IPS-18a (cell line): ENCODE data around the gene CCDC6.

Source experiments
- H3K27ac ChIP-seq: one replicate; pipeline ENCODE4 v1.5.1; 2013; ENCODE audit warnings: low read length
- H3K27me3 ChIP-seq: one replicate; pipeline ENCODE4 v1.6.1; 2013; ENCODE audit warnings: mild to moderate bottlenecking, low read length; ENCODE audit not compliant: control insufficient read depth, insufficient read depth
- H3K36me3 ChIP-seq: one replicate; pipeline ENCODE4 v1.6.1; 2013; ENCODE audit warnings: low read depth, low read length; ENCODE audit not compliant: control insufficient read depth
- H3K4me1 ChIP-seq: one replicate; pipeline ENCODE4 v1.6.1; 2013; ENCODE audit warnings: low read depth, low read length; ENCODE audit not compliant: control insufficient read depth
- H3K4me3 ChIP-seq: one replicate; pipeline ENCODE4 v1.5.1; 2013; ENCODE audit warnings: low read length
- H3K9ac ChIP-seq: one replicate; pipeline ENCODE4 v1.6.1; 2013; ENCODE audit warnings: mild to moderate bottlenecking, low read length, moderate library complexity
- H3K9me3 ChIP-seq: one replicate; pipeline ENCODE4 v1.6.1; 2013; ENCODE audit warnings: low read depth, low read length; ENCODE audit not compliant: control insufficient read depth

Gene CCDC6

DNA sequence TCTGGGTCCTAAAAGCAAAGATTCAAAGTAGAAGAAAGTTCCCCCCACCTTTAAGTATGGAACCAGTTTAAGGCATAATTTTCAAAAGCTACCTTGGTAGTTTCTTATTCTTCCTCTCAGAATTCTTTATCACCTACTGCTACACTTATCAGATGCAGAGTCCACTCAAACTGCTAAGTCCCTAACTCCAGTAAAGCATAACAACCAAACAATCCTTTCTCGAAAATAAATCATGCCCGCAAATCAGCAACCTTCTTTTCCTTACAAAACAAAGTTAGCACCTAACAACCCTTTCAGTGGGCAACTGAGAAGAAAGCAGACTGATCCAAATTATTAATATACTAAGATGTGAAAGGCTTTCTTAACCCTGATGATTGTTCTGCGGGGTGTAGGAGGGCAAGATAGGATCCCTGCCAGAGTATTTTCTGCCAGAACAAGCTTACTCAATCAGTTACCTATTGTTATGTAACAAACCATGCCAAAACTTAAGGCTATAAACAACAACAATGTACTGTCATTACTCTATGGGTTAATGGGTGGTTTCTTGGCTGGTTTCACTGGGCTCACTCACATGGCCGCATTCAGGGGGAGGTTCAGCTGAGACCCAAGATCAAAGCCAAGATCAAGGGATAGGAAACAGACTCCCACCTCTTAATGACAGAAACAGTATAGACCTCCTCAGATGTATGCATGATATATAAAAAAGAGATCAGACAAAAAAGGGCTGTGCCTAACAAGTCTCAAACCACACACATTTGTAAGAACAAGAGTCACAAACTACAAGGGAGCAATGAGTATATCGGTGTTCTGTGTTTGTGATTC lies 42.0 kb downstream of the CCDC6 start:
- no peak overlapping the region for H3K27ac ChIP-seq
- H3K4me1 ChIP-seq, result peaks cover 16% of the 10 kb centered on the region
- H3K9me3 ChIP-seq, result no peaks in the 10 kb centered on the region
- no peaks in the 10 kb centered on the region for H3K36me3 ChIP-seq
- H3K27me3 ChIP-seq, result no peaks in the 10 kb centered on the region
- no peak overlapping the region for H3K9ac ChIP-seq
- H3K4me3 ChIP-seq, result no peak overlapping the region

- H3K27ac ChIP-seq, result no peak overlapping the region
- peaks cover 34% of the 10 kb centered on the region for H3K4me1 ChIP-seq
- H3K27me3 ChIP-seq, result no peaks in the 10 kb centered on the region
- H3K9me3 ChIP-seq, result no peaks in the 10 kb centered on the region
- no peak overlapping the region for H3K4me3 ChIP-seq
- no peak overlapping the region for H3K9ac ChIP-seq
- no peaks in the 10 kb centered on the region for H3K36me3 ChIP-seq
Observed at GRCh38 chr10:59859570-59859969, 46.8 kb downstream of the CCDC6 start.

DNA sequence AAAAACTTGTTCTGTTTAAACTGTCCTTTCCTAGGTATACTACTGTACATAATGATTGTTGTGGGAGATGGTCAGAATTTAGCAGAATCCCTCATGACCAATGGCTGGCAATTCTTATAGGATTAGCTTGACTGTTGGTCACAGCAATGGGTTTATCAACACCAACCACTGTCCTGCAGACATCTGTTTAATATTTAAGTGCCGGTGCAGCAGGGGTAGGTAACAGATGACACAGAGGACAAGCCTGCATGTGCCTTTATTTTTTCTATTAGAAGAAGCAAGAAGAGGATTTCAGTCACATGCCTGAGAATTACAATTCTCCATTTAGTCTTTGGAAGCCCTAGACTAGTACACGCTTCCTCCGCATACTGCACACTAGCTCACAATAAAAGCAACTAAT lies 48.4 kb downstream of the CCDC6 start:
- Histone ChIP-seq H3K4me1 (peaks cover 31% of the 10 kb centered on the region), H3K4me3 (no peak overlapping the region), H3K36me3 (no peaks in the 10 kb centered on the region), H3K9me3 (no peaks in the 10 kb centered on the region), H3K9ac (no peak overlapping the region), H3K27ac (no peak overlapping the region), H3K27me3 (no peaks in the 10 kb centered on the region)

GRCh38 chr10:59857049-59857448 lies 49.3 kb downstream of the CCDC6 start:
- H3K4me3 ChIP-seq, result no peak overlapping the region
- no peak overlapping the region for H3K27ac ChIP-seq
- H3K36me3 ChIP-seq, result no peaks in the 10 kb centered on the region
- H3K9ac ChIP-seq, result no peak overlapping the region
- no peaks in the 10 kb centered on the region for H3K9me3 ChIP-seq
- peaks cover 31% of the 10 kb centered on the region for H3K4me1 ChIP-seq
- no peaks in the 10 kb centered on the region for H3K27me3 ChIP-seq

DNA sequence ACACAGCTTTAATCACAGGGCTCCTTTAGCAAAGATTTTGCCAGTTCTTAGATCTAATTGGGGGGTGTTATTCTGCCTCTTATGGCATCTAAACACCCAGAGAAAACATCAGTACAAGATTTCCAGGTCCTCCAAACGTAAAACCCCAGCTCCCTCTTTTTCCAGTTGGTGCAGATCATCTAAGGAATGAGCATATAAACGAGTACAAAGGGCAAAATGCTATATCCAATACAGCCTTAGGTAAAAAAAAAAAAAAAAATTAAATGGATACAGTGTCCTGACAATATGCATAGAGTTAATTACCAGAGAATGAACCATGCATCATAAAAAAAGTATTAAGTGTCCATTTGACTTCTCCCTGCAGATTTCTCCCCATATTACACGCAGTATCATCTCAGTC lies 50.3 kb downstream of the CCDC6 start:
- Histone ChIP-seq H3K27ac (no peak overlapping the region), H3K9me3 (no peaks in the 10 kb centered on the region), H3K4me3 (no peak overlapping the region), H3K36me3 (no peaks in the 10 kb centered on the region), H3K27me3 (no peaks in the 10 kb centered on the region), H3K4me1 (peaks cover 31% of the 10 kb centered on the region), H3K9ac (no peak overlapping the region)

DNA sequence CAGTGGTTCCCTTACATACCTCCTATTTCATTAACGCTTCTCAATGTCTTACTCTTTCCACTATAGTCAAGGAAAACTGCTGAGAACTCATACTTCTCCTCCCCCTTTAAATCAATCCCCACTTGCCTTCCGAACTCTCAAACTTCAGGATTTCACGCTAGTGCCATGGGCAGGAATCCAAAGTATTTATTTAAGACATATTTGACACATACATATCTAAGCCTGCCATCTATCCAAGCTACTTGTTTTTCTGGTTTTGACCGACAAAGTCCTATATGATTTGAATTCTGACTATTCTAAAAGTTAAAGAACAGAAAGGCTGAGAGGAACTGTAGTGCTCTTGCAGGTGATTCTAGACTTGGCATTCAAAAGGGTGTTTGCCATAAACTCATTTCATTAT lies 51.8 kb downstream of the CCDC6 start:
- no peaks in the 10 kb centered on the region for H3K27me3 ChIP-seq
- no peaks in the 10 kb centered on the region for H3K9me3 ChIP-seq
- peaks cover 3% of the 10 kb centered on the region for H3K36me3 ChIP-seq
- H3K27ac ChIP-seq, result no peak overlapping the region
- H3K4me1 ChIP-seq, result peaks cover 31% of the 10 kb centered on the region
- H3K4me3 ChIP-seq, result no peak overlapping the region
- H3K9ac ChIP-seq, result no peak overlapping the region

- Histone ChIP-seq H3K36me3 (peaks cover 10% of the 10 kb centered on the region), H3K27me3 (no peaks in the 10 kb centered on the region), H3K9me3 (no peaks in the 10 kb centered on the region), H3K27ac (no peak overlapping the region), H3K9ac (no peak overlapping the region), H3K4me3 (no peak overlapping the region), H3K4me1 (peaks cover 33% of the 10 kb centered on the region)
Observed at GRCh38 chr10:59852670-59853069, 53.7 kb downstream of the CCDC6 start.

DNA sequence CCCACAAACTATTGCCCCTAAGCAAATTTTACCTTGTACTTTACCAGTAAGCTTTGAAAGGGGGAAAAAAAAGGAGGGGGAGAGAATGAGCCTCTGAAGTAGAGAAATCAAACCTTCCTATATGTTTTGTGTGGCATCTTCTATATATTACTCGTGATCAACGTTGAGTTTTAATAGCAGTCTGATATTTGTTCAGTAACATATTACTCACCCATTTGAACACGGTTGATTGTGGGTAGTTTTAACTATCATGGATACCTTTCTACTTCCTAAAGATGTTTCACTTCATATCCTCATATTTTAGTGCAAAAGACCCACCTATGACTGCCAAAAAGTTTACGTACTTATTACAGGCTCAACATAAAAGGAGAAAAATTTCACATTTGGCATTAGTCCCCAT lies 54.5 kb downstream of the CCDC6 start:
- Histone ChIP-seq H3K27ac (no peak overlapping the region), H3K27me3 (no peaks in the 10 kb centered on the region)

DNA sequence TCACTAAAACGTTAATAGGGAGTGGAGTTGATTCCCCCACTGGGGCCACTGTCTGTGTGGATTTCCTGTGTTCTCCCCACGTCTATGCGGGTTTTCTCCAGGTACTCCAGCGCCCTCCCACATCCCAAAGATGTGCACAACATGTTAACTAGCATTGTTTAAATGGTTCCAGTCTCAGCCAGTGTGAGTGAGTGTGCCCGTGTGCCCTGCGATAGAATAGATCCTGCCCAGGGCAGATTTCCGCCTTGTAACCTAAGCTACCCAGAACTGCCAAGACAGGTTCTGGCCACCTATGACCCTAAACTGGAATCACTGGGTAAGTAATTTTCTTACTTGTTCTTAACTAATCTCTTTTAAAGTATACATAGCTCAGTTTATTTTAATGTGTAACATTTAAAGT lies 58.5 kb downstream of the CCDC6 start:
- Histone ChIP-seq H3K27ac (peak overlapping the region; percentile 12), H3K4me1 (peaks cover 47% of the 10 kb centered on the region), H3K36me3 (peaks cover 25% of the 10 kb centered on the region), H3K9ac (peak overlapping the region; percentile 0), H3K4me3 (peak overlapping the region; percentile 5), H3K9me3 (no peaks in the 10 kb centered on the region), H3K27me3 (no peaks in the 10 kb centered on the region)

More for the DNA sequence above, 54.5 kb downstream of the CCDC6 start:
- Histone ChIP-seq H3K9me3 (no peaks in the 10 kb centered on the region), H3K9ac (no peak overlapping the region), H3K4me3 (no peak overlapping the region), H3K4me1 (peaks cover 29% of the 10 kb centered on the region), H3K36me3 (peaks cover 10% of the 10 kb centered on the region)

GRCh38 chr10:59847326-59847725 lies 59.0 kb downstream of the CCDC6 start:
- no peaks in the 10 kb centered on the region for H3K27me3 ChIP-seq
- no peaks in the 10 kb centered on the region for H3K9me3 ChIP-seq
- no peak overlapping the region for H3K27ac ChIP-seq
- H3K4me1 ChIP-seq, result peaks cover 47% of the 10 kb centered on the region
- peak overlapping the region; percentile 0 for H3K9ac ChIP-seq
- H3K4me3 ChIP-seq, result peak overlapping the region; percentile 5
- H3K36me3 ChIP-seq, result peaks cover 25% of the 10 kb centered on the region

- Histone ChIP-seq H3K27ac (no peak overlapping the region), H3K9me3 (no peaks in the 10 kb centered on the region), H3K27me3 (no peaks in the 10 kb centered on the region), H3K36me3 (peaks cover 21% of the 10 kb centered on the region), H3K4me3 (no peak overlapping the region), H3K4me1 (peaks cover 47% of the 10 kb centered on the region), H3K9ac (no peak overlapping the region)
Observed at GRCh38 chr10:59844436-59844835, 61.9 kb downstream of the CCDC6 start.

GRCh38 chr10:59843748-59844147 lies 62.6 kb downstream of the CCDC6 start:
- Histone ChIP-seq H3K36me3 (peaks cover 15% of the 10 kb centered on the region), H3K27me3 (no peaks in the 10 kb centered on the region), H3K9ac (no peak overlapping the region), H3K4me3 (no peak overlapping the region), H3K27ac (no peak overlapping the region), H3K4me1 (peaks cover 47% of the 10 kb centered on the region), H3K9me3 (no peaks in the 10 kb centered on the region)
